ENCODE data around the gene KREMEN2.

The KREMEN2 gene

GRCh38 chr16:2964475-2965336, 631 bp downstream of the KREMEN2 start:
- no peak for DNase-seq (ENCODE audit: low read depth)

- no peak for DNase-seq (ENCODE audit: low read depth)
Observed at GRCh38 chr16:2966043-2966807, 2.1 kb downstream of the KREMEN2 start.

- DNase-seq (ENCODE audit: low read depth), result no peak
Observed at GRCh38 chr16:2966808-2967191, 2.7 kb downstream of the KREMEN2 start.

GRCh38 chr16:2967211-2967631, 3.1 kb downstream of the KREMEN2 start:
- DNase-seq (ENCODE audit: low read depth), result no peak

- no peak for DNase-seq (ENCODE audit: low read depth)
Observed at GRCh38 chr16:2967721-2968161, 3.7 kb downstream of the KREMEN2 start.

- no peak for DNase-seq (ENCODE audit: low read depth)
Observed at GRCh38 chr16:2968368-2968737, 4.3 kb downstream of the KREMEN2 start.

GRCh38 chr16:2968738-2969544, 4.9 kb downstream of the KREMEN2 start, which contains the start of gene PAQR4:
Gene PAQR4, plus strand, starts transcription at chr16:2969348. Its CDS starts 327 bp downstream, at chr16:2969675.
- DNase-seq (ENCODE audit: low read depth), result peak; percentile 76

GRCh38 chr16:2969545-2970521, 5.8 kb downstream of the KREMEN2 start:
- no peak for DNase-seq (ENCODE audit: low read depth)

- DNase-seq (ENCODE audit: low read depth), result no peak
Observed at GRCh38 chr16:2970563-2970962, 6.5 kb downstream of the KREMEN2 start.

GRCh38 chr16:2971134-2971984, 7.3 kb downstream of the KREMEN2 start:
- no peak for DNase-seq (ENCODE audit: low read depth)

GRCh38 chr16:2971985-2972784, 8.1 kb downstream of the KREMEN2 start:
- DNase-seq (ENCODE audit: low read depth), result no peak

- no peak for DNase-seq (ENCODE audit: low read depth)
Observed at GRCh38 chr16:2973093-2973492, 9.0 kb downstream of the KREMEN2 start.

- no peak for DNase-seq (ENCODE audit: low read depth)
Observed at GRCh38 chr16:2973605-2974318, 9.7 kb downstream of the KREMEN2 start.

- no peak for DNase-seq (ENCODE audit: low read depth)
Observed at GRCh38 chr16:2974319-2975056, 10.4 kb downstream of the KREMEN2 start.

GRCh38 chr16:2975161-2975795, 11.2 kb downstream of the KREMEN2 start:
- no peak for DNase-seq (ENCODE audit: low read depth)

GRCh38 chr16:2976201-2976600, 12.1 kb downstream of the KREMEN2 start:
- no peak for DNase-seq (ENCODE audit: low read depth)

GRCh38 chr16:2976673-2977072, 12.6 kb downstream of the KREMEN2 start:
- no peak for DNase-seq (ENCODE audit: low read depth)

Data from GM04504 (cell line).